GM21447 (cell line): ENCODE data around the gene ADAMTS14.

ENCODE experiments used
- ATAC-seq: cut with Tn5 transposase; IDR thresholded peaks from one replicate; pipeline ENCODE4 v1.9.1; 2021; ENCODE audit not compliant: unreplicated experiment

The ADAMTS14 gene

GRCh38 chr10:70673929-70674559, 1.7 kb downstream of the ADAMTS14 start:
- ATAC-seq, result no peak

GRCh38 chr10:70674560-70675495, 2.5 kb downstream of the ADAMTS14 start:
- no peak for ATAC-seq

- ATAC-seq, result no peak
These were observed 3.3 kb downstream of the ADAMTS14 start for GRCh38 chr10:70675496-70676161.

- ATAC-seq, result no peak
These were observed 4.2 kb downstream of the ADAMTS14 start for GRCh38 chr10:70676511-70676910.

GRCh38 chr10:70677016-70677415, 4.7 kb downstream of the ADAMTS14 start:
- ATAC-seq, result no peak

GRCh38 chr10:70677620-70678249, 5.4 kb downstream of the ADAMTS14 start:
- ATAC-seq, result no peak

- no peak for ATAC-seq
These were observed 5.9 kb downstream of the ADAMTS14 start for GRCh38 chr10:70678250-70678635.

- no peak for ATAC-seq
These were observed 6.6 kb downstream of the ADAMTS14 start for GRCh38 chr10:70678757-70679489.

- no peak for ATAC-seq
These were observed 7.2 kb downstream of the ADAMTS14 start for GRCh38 chr10:70679498-70679897.

GRCh38 chr10:70680899-70681730, 8.8 kb downstream of the ADAMTS14 start:
- no peak for ATAC-seq

- no peak for ATAC-seq
These were observed 9.4 kb downstream of the ADAMTS14 start for GRCh38 chr10:70681731-70682005.

GRCh38 chr10:70682920-70683600, 10.8 kb downstream of the ADAMTS14 start:
- ATAC-seq, result no peak

GRCh38 chr10:70683601-70683934, 11.3 kb downstream of the ADAMTS14 start:
- no peak for ATAC-seq

- ATAC-seq, result no peak
These were observed 11.6 kb downstream of the ADAMTS14 start for GRCh38 chr10:70683940-70684339.

GRCh38 chr10:70684374-70684773, 12.1 kb downstream of the ADAMTS14 start:
- ATAC-seq, result no peak

GRCh38 chr10:70684839-70685454, 12.6 kb downstream of the ADAMTS14 start:
- ATAC-seq, result no peak

- ATAC-seq, result no peak
These were observed 13.2 kb downstream of the ADAMTS14 start for GRCh38 chr10:70685455-70685911.

- ATAC-seq, result no peak
These were observed 16.5 kb downstream of the ADAMTS14 start for GRCh38 chr10:70688828-70689227.

- ATAC-seq, result no peak
These were observed 17.4 kb downstream of the ADAMTS14 start for GRCh38 chr10:70689661-70690060.
